ENCODE measurements around the gene S100B.
"Not testable (repeated sequence)": the region's sequence is repeated elsewhere in the genome, so short reads cannot be mapped to it uniquely, and the experiment has no call there.

The S100B gene

DNA sequence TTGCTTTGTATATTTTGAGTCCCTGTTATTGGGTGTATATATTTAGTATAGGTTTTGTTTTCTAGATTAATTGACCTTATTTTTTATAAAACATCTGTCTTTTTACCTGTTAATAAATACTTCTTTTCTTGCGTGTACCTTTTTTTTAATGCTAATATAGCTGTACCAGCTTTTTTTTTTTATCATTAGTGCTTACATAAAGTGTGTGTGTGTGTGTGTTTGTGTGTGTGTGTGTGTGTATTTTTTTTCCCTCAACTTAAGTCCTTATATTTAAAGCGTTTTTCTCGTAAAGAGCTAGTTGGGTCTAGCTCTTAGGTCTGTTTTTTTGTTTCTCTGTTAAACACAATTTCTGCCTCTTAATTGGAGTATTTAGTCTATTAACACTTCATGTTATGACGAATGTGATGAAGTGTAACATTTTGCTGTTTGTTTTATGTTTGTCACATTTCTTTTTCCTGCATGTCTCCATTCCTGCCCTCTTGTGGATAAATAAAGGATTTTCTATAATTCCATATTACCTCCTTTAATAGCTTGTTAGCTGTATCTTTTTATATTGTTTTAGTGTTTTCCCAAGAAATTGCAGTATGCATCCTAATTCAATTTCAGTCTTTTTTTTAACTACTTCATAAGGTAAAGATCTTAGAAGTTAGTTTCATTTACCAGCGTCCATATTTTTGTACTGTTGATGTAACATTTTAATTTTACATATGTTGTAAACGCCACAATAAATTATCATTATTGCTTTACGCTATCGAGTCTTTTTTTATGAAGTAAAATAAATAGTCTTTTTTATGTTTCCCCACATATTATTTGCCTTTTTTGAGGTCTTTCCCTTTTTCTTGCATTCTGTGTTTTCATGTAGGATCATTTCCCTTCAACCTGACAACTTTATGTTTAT, 34.9 kb upstream of the S100B start:
- Histone ChIP-seq H3K9me3 (ENCODE audit: control insufficient read depth, low read length) (no peaks in the 10 kb centered on the region), H3K4me3 (ENCODE audit: insufficient read depth, low read depth, low read length, poor library complexity, severe bottlenecking) (no peak overlapping the region), H3K4me1 (ENCODE audit: control insufficient read depth, insufficient read depth, low read length, poor library complexity, severe bottlenecking) (peaks cover 19% of the 10 kb centered on the region), H3K36me3 (ENCODE audit: control insufficient read depth, insufficient read depth, low read length) (peaks cover 33% of the 10 kb centered on the region), H3K27me3 (replicated peaks; ENCODE audit: control insufficient read depth, insufficient read depth, low read length, poor library complexity, severe bottlenecking) (no peaks in the 10 kb centered on the region), H3K27ac (ENCODE audit: insufficient read depth, low read length, poor library complexity, severe bottlenecking) (no peak overlapping the region)
- DNase-seq: no peak

GRCh38 chr21:46637952-46638746, 33.3 kb upstream of the S100B start:
- peaks cover 32% of the 10 kb centered on the region for H3K4me1 ChIP-seq (ENCODE audit: control insufficient read depth, insufficient read depth, low read length, poor library complexity, severe bottlenecking)
- no peaks in the 10 kb centered on the region for H3K9me3 ChIP-seq (ENCODE audit: control insufficient read depth, low read length)
- no peaks in the 10 kb centered on the region for H3K27me3 ChIP-seq (replicated peaks; ENCODE audit: control insufficient read depth, insufficient read depth, low read length, poor library complexity, severe bottlenecking)
- peaks cover 18% of the 10 kb centered on the region for H3K36me3 ChIP-seq (ENCODE audit: control insufficient read depth, insufficient read depth, low read length)
- peak overlapping the region; percentile 7 for H3K4me3 ChIP-seq (ENCODE audit: insufficient read depth, low read depth, low read length, poor library complexity, severe bottlenecking)
- no peak for DNase-seq
- H3K27ac ChIP-seq (ENCODE audit: insufficient read depth, low read length, poor library complexity, severe bottlenecking): peak overlapping the region; percentile 7

GRCh38 chr21:46636550-46637285, 31.8 kb upstream of the S100B start:
- DNase-seq: no peak
- H3K4me3 ChIP-seq (ENCODE audit: insufficient read depth, low read depth, low read length, poor library complexity, severe bottlenecking): peak overlapping the region; percentile 100
- H3K27ac ChIP-seq (ENCODE audit: insufficient read depth, low read length, poor library complexity, severe bottlenecking): peak overlapping the region; percentile 15
- no peaks in the 10 kb centered on the region for H3K9me3 ChIP-seq (ENCODE audit: control insufficient read depth, low read length)
- H3K4me1 ChIP-seq (ENCODE audit: control insufficient read depth, insufficient read depth, low read length, poor library complexity, severe bottlenecking): peaks cover 32% of the 10 kb centered on the region
- H3K27me3 ChIP-seq (replicated peaks; ENCODE audit: control insufficient read depth, insufficient read depth, low read length, poor library complexity, severe bottlenecking): no peaks in the 10 kb centered on the region
- peaks cover 9% of the 10 kb centered on the region for H3K36me3 ChIP-seq (ENCODE audit: control insufficient read depth, insufficient read depth, low read length)

GRCh38 chr21:46636181-46636512, 31.3 kb upstream of the S100B start:
- Histone ChIP-seq H3K4me3 (ENCODE audit: insufficient read depth, low read depth, low read length, poor library complexity, severe bottlenecking) (peak overlapping the region; percentile 100), H3K9me3 (ENCODE audit: control insufficient read depth, low read length) (no peaks in the 10 kb centered on the region), H3K27ac (ENCODE audit: insufficient read depth, low read length, poor library complexity, severe bottlenecking) (peak overlapping the region; percentile 94), H3K36me3 (ENCODE audit: control insufficient read depth, insufficient read depth, low read length) (peaks cover 3% of the 10 kb centered on the region), H3K4me1 (ENCODE audit: control insufficient read depth, insufficient read depth, low read length, poor library complexity, severe bottlenecking) (peaks cover 32% of the 10 kb centered on the region), H3K27me3 (replicated peaks; ENCODE audit: control insufficient read depth, insufficient read depth, low read length, poor library complexity, severe bottlenecking) (no peaks in the 10 kb centered on the region)
- no peak for DNase-seq

- Histone ChIP-seq H3K9me3 (ENCODE audit: control insufficient read depth, low read length) (no peaks in the 10 kb centered on the region), H3K4me1 (ENCODE audit: control insufficient read depth, insufficient read depth, low read length, poor library complexity, severe bottlenecking) (peaks cover 32% of the 10 kb centered on the region), H3K27me3 (replicated peaks; ENCODE audit: control insufficient read depth, insufficient read depth, low read length, poor library complexity, severe bottlenecking) (no peaks in the 10 kb centered on the region), H3K4me3 (ENCODE audit: insufficient read depth, low read depth, low read length, poor library complexity, severe bottlenecking) (peak within 1 kb of the TSS; percentile 100), H3K36me3 (ENCODE audit: control insufficient read depth, insufficient read depth, low read length) (no peaks in the 10 kb centered on the region), H3K27ac (ENCODE audit: insufficient read depth, low read length, poor library complexity, severe bottlenecking) (peak within 1 kb of the TSS; percentile 94)
- DNase-seq: peak; percentile 94 to 98 (median 97)
These were observed 30.7 kb upstream of the S100B start, which contains the start of gene PRMT2 for GRCh38 chr21:46635324-46636180. TSS of gene PRMT2 (plus strand) at chr21:46635674. CDS start at chr21:46636952, 1,278 bp downstream.

GRCh38 chr21:46634966-46635323, 30.1 kb upstream of the S100B start:
- no peaks in the 10 kb centered on the region for H3K9me3 ChIP-seq (ENCODE audit: control insufficient read depth, low read length)
- H3K27me3 ChIP-seq (replicated peaks; ENCODE audit: control insufficient read depth, insufficient read depth, low read length, poor library complexity, severe bottlenecking): no peaks in the 10 kb centered on the region
- H3K36me3 ChIP-seq (ENCODE audit: control insufficient read depth, insufficient read depth, low read length): no peaks in the 10 kb centered on the region
- DNase-seq: no peak
- H3K4me3 ChIP-seq (ENCODE audit: insufficient read depth, low read depth, low read length, poor library complexity, severe bottlenecking): peak overlapping the region; percentile 100
- peaks cover 32% of the 10 kb centered on the region for H3K4me1 ChIP-seq (ENCODE audit: control insufficient read depth, insufficient read depth, low read length, poor library complexity, severe bottlenecking)
- H3K27ac ChIP-seq (ENCODE audit: insufficient read depth, low read length, poor library complexity, severe bottlenecking): peak overlapping the region; percentile 94

DNA sequence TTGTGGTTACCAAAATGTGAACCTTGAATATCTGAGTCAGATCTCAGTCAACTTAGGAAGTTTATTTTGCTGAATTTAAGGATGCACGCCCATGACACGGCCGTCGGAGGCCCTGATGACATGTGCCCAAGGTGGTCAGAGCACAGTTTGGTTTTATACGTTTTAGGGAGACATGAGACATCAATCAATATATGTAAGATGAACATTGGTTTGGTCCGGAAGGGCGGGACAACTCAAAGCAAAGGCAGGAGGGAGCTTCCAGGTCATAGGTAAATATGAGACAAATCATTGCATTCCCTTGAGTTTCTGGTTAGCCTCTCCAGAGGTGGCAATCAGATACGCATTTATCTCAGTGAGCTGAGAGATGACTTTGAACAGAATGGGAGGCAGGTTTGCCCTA, 29.5 kb upstream of the S100B start:
- Histone ChIP-seq H3K4me3 (ENCODE audit: insufficient read depth, low read depth, low read length, poor library complexity, severe bottlenecking) (peak overlapping the region; percentile 100), H3K27ac (ENCODE audit: insufficient read depth, low read length, poor library complexity, severe bottlenecking) (peak overlapping the region; percentile 94), H3K9me3 (ENCODE audit: control insufficient read depth, low read length) (no peaks in the 10 kb centered on the region), H3K36me3 (ENCODE audit: control insufficient read depth, insufficient read depth, low read length) (no peaks in the 10 kb centered on the region), H3K27me3 (replicated peaks; ENCODE audit: control insufficient read depth, insufficient read depth, low read length, poor library complexity, severe bottlenecking) (no peaks in the 10 kb centered on the region), H3K4me1 (ENCODE audit: control insufficient read depth, insufficient read depth, low read length, poor library complexity, severe bottlenecking) (peaks cover 32% of the 10 kb centered on the region)
- DNase-seq: no peak

DNA sequence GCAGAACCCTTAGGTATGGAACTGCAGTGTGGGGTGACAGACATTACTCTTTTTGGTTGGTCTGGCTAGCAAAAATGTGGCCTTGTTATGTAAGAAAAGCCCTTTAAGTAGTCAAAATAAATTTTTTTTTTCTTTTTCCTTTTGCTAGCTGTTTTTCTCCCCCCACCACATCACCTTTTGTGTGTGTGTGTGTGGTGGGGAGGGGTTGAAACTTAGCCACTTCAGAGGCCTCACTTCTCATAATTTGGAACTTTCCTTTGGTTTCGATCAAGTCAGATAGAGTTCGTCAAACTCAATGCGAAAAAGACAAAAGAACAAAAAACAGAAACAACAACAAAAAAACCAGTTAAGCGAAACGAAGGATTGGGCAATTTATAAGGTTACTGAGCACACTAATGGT, 28.7 kb upstream of the S100B start:
- Histone ChIP-seq H3K36me3 (ENCODE audit: control insufficient read depth, insufficient read depth, low read length) (no peaks in the 10 kb centered on the region), H3K27ac (ENCODE audit: insufficient read depth, low read length, poor library complexity, severe bottlenecking) (peak overlapping the region; percentile 35), H3K27me3 (replicated peaks; ENCODE audit: control insufficient read depth, insufficient read depth, low read length, poor library complexity, severe bottlenecking) (no peaks in the 10 kb centered on the region), H3K9me3 (ENCODE audit: control insufficient read depth, low read length) (no peaks in the 10 kb centered on the region), H3K4me1 (ENCODE audit: control insufficient read depth, insufficient read depth, low read length, poor library complexity, severe bottlenecking) (peaks cover 27% of the 10 kb centered on the region), H3K4me3 (ENCODE audit: insufficient read depth, low read depth, low read length, poor library complexity, severe bottlenecking) (no peak overlapping the region)
- no peak for DNase-seq

- H3K9me3 ChIP-seq (ENCODE audit: control insufficient read depth, low read length); H3K27ac ChIP-seq (ENCODE audit: insufficient read depth, low read length, poor library complexity, severe bottlenecking); H3K4me3 ChIP-seq (ENCODE audit: insufficient read depth, low read depth, low read length, poor library complexity, severe bottlenecking); H3K36me3 ChIP-seq (ENCODE audit: control insufficient read depth, insufficient read depth, low read length); H3K27me3 ChIP-seq (replicated peaks; ENCODE audit: control insufficient read depth, insufficient read depth, low read length, poor library complexity, severe bottlenecking); DNase-seq: not testable (repeated sequence)
- H3K4me1 ChIP-seq (ENCODE audit: control insufficient read depth, insufficient read depth, low read length, poor library complexity, severe bottlenecking): peaks cover 22% of the 10 kb centered on the region
These were observed 26.0 kb upstream of the S100B start for GRCh38 chr21:46630915-46631314.
